GM21423 (cell line): ENCODE measurements around the gene METTL24.
"Not testable (repeated sequence)": the region's sequence is repeated elsewhere in the genome, so short reads cannot be mapped to it uniquely, and the experiment has no call there.

ENCODE experiments used
- ATAC-seq: cut with Tn5 transposase; IDR thresholded peaks from one replicate; pipeline ENCODE4 v1.9.1; 2021; ENCODE audit warnings: mild to moderate bottlenecking, moderate library complexity; ENCODE audit not compliant: unreplicated experiment

METTL24 gene

DNA sequence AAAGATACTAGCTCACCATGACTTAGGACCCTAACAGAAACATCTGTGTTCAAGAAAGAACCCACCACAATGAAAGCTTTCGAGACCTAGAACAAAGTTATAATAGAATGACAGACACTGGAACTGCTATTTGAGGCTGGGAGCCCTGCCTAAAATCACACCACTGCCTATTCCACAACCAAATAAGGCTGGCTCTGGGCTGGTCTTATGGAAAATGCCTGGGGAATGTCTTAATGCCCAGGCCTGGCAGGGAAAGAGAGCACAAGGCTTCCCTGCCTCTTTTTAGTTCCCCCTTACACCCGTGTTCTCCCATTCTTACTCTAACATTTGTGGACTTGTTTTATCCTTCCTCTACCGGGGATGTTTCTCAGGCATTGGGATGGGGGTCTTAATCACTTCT lies 5.6 kb upstream of the METTL24 start:
- no peak for ATAC-seq

- no peak for ATAC-seq
These were observed 2.5 kb upstream of the METTL24 start for GRCh38 chr6:110360676-110361075.

- no peak for ATAC-seq
These were observed 1.4 kb upstream of the METTL24 start for GRCh38 chr6:110359556-110359955.

GRCh38 chr6:110358553-110359160 lies 508 bp upstream of the METTL24 start:
- no peak for ATAC-seq

DNA sequence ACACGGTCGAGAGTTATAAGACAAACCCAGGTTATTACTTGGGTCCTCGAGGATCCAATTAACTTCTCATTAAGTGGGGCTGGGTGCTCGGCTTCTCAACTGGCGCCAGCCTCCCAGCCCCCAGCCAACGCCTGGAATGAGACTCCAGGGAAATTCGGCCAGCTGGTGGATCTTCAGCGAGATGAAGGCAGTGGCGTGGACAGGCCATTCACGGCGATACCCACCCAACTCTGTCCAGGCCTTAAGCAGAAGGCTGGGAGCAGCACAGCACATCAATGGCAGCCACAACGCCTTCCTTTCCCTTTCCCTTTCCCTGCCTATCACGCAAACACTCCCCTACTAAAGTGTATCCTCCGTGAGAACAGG lies 868 bp downstream of the METTL24 start:
- ATAC-seq = no peak

DNA sequence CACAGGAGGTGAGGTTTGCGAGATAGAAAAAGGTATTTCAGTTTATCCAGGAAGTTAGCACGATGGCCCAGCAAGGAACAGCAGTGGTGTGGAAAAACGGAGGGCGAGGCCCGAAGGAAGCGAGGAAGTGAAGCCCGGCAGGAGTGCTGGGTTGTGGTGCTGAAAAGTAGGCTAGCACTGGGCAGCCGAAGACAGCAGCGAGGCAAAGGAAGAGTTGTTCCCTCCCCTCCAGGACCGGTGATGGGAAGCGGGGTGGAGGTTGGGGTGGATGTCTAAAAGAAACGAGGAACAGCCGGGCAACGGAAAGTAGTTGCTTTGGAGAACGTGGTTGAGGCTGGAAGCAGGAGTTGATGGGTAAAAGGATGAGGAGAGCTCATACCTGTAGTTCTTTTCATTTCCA lies 1.4 kb downstream of the METTL24 start:
- no peak for ATAC-seq

- no peak for ATAC-seq
These were observed 2.4 kb downstream of the METTL24 start for GRCh38 chr6:110355727-110356126.

DNA sequence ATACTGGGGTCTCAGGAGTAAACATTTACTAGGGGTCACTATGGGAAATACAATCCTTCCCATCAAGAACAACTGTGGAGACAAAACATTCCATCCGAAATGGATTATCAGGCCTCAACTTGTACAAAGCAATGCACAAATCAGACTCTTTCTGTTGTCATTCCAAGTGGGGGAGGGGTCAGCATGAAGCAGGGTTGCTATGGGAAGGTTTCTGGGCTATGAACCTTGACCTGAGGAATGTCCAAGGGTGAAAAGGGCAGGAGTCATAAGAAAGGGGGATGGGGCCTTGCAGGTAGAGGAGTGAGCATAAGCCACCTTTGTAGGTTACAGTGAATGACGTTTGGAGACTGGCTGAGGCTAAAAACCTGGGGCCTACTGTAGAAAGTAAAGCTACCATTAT lies 3.1 kb downstream of the METTL24 start:
- no peak for ATAC-seq

GRCh38 chr6:110354153-110354552 lies 4.0 kb downstream of the METTL24 start:
- no peak for ATAC-seq

- no peak for ATAC-seq
These were observed 4.6 kb downstream of the METTL24 start for GRCh38 chr6:110353457-110354001.

DNA sequence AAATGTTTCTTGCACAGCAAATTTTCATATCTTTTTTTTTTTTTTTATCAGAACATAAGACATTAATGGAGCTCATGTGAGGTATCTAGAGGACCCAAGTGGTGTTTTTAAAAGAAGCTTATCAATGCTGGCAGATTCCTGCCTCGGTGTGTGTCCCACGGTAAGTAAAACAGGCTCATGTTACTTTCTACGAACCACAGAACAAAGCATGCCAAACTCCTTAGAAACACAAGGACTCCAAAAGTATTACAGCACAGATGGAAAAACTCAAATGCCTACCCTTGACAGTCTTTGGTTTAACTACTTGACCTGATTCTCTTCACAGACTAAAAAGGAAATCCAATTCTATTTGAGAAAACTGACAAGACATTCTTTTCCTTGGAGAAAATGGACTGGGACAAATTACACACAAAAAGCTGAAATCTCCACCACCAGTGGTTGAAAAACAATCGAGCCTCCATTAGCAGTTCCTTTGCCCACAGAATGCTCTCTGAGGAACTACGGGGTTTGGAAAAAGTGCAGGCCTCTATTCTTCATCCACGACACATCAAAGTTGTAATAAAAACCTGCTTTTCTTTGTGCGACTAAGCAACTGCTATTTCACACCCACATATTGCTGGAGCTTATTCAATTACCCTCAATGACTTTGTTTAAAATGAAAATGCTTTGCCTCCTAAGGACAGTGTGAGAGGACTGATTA lies 5.4 kb downstream of the METTL24 start:
- ATAC-seq = no peak

DNA sequence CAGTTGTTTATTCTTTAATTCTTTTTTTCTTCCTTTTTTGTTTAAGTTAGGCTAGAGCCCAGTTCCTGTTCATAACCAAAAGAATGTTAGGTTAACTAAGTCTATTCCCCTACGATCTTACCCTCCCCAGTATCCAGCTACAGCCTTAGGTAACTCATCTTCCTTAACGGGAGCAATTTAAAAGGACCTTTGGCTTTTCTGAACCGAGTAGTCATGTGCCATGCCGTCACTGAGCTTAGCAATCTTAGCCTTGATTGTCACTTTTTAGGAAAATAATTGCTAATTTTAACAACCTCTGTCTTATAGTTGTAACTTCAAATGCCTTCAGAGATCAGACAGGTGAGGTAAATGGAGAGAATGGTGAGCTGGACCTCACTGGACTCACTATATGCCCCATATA lies 6.2 kb downstream of the METTL24 start:
- no peak for ATAC-seq

DNA sequence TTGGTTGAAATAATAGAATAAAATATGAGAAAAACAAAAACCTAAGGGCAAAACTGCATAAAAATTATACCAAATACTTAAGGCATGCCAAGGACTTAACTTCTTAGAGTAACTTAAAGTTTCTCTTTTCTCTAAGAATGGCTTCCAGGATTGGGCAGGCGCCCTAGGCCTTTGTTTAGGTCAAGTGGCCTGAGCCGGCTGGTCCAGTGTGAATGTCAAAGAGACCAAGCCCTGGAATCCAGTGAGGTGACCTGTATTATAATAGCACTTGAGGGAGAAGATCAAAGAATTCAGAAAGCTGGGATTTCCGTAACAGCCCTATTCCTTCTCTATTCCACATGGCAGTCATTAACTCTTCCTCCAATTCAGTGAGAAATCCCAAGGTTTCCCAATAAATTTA lies 6.6 kb downstream of the METTL24 start:
- no peak for ATAC-seq

GRCh38 chr6:110350593-110350992 lies 7.6 kb downstream of the METTL24 start:
- ATAC-seq = not testable (repeated sequence)

DNA sequence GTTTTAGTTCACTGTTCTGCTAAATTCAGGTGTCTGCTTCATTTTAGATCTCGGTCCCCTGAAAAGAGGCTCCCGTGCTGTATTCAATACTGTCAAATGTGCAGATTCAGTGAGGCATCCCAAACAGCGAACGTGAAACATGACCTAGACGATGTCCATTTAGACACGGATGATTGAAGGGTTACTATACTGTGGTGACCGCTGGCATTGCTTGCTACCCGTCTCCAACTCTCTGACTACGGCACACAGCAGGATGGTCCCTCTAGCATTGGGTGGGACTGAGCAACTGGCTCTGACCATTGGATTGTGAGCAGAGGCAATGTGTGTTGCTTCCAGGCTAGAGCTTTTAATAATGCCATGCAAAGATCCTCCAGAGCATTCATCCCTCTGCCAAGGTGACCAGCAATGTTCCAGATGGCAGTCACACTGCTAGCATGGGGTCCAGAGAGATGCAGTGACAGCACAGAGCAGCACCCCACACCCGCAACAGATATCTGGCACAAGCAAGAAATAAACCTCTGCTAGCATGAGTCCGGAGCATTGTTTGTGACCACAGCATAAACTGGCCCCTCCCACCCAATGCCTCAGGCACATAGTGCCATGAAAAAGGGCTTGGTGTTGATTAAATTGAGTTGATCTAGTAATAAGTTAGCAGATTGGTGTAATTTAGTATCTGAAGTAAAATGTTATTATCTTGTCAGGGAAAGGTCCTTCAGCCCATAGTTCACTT lies 9.0 kb downstream of the METTL24 start:
- no peak for ATAC-seq

DNA sequence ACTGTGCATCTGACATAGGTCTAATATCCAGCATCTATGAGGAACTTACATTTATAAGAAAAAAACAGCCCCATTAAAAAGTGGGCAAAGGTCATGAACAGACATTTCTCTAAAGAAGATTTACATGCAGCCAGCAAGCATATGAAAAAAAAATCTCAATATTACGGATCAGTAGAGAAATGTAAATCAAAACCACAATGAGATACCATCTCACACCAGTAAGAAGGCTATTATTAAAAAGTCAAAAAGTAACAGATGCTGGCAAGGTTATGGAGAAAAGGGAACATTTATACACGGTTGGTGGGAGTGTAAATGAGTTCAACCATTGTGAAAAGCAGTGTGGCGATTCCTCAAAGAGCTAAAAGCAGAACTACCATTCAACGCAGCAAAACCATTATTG lies 13.1 kb downstream of the METTL24 start:
- no peak for ATAC-seq

DNA sequence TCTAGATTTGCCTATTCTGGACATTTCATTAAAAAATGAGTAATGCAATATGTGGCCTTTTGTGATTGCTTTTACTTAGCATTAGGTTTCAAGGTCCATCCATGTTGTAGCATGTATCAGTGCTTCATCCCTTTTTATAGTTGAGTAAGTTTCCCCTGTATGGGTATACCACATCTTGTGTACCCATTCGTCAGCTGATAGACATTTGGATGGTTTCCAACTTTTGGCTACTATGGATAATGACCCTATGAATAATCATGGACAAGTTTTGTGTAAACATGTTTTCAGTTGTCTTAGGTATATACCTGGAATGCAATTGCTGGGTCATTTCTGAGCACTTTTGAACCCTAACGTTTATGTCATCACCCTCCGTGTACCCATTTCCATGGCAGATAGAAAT lies 15.4 kb downstream of the METTL24 start:
- ATAC-seq = no peak

- ATAC-seq = no peak
These were observed 16.2 kb downstream of the METTL24 start for GRCh38 chr6:110341663-110342596.

- ATAC-seq = no peak
These were observed 17.1 kb downstream of the METTL24 start for GRCh38 chr6:110341067-110341466.

GRCh38 chr6:110340392-110340965 lies 17.7 kb downstream of the METTL24 start:
- no peak for ATAC-seq
